LNCAP (cell line): Measurements from ENCODE around the gene SLC24A4.

Source experiments
- CTCF ChIP-seq: fragments of 450-650 bp; IDR thresholded peaks from 2 replicates; pipeline ENCODE4 v1.5.1; 2017; ENCODE audit warnings: mild to moderate bottlenecking

SLC24A4 gene

GRCh38 chr14:92285311-92285710 is 37.7 kb upstream of the SLC24A4 start:
- TF ChIP-seq CTCF: no peak

GRCh38 chr14:92287987-92288386 is 35.0 kb upstream of the SLC24A4 start:
- TF ChIP-seq CTCF: no peak

- no peak for TF ChIP-seq CTCF
Observed at GRCh38 chr14:92288994-92289660, 33.8 kb upstream of the SLC24A4 start.

- TF ChIP-seq CTCF: no peak
Observed at GRCh38 chr14:92292673-92293072, 30.3 kb upstream of the SLC24A4 start.

GRCh38 chr14:92294506-92294905 is 28.5 kb upstream of the SLC24A4 start:
- TF ChIP-seq CTCF: no peak

- no peak for TF ChIP-seq CTCF
Observed at GRCh38 chr14:92297818-92298595, 25.0 kb upstream of the SLC24A4 start.

- TF ChIP-seq CTCF: no peak
Observed at GRCh38 chr14:92302481-92302880, 20.5 kb upstream of the SLC24A4 start.
